H9 (cell line): ENCODE measurements around the gene USP21. TPM values are rescaled to one million over a fixed set of nuclear protein-coding genes. Genes with fewer than 3 reads are reported as not detected.

Experiments
- DNase-seq: peaks from one replicate; pipeline ENCODE4 v3.0.0-alpha.2; 2017
- H2AFZ ChIP-seq: one replicate; pipeline ENCODE4 v1.6.1; 2013; ENCODE audit warnings: mild to moderate bottlenecking, low read length, control low read depth, moderate library complexity
- H2AK5ac ChIP-seq: 2 replicates; pipeline ENCODE4 v1.6.1; 2013; ENCODE audit warnings: low read length, control low read depth, mixed read lengths; ENCODE audit not compliant: insufficient read length
- H2BK120ac ChIP-seq: one replicate; pipeline ENCODE4 v1.6.1; 2013; ENCODE audit warnings: low read depth, mild to moderate bottlenecking, low read length, control low read depth, inconsistent platforms; ENCODE audit not compliant: poor library complexity, severe bottlenecking
- H2BK12ac ChIP-seq: 2 replicates; pipeline ENCODE4 v1.6.1; 2013; ENCODE audit warnings: low read length, control low read depth, mixed read lengths, low read depth; ENCODE audit not compliant: insufficient read length
- H2BK15ac ChIP-seq: 2 replicates; pipeline ENCODE4 v1.6.1; 2013; ENCODE audit warnings: low read depth, low read length, control low read depth
- H2BK20ac ChIP-seq: one replicate; pipeline ENCODE4 v1.6.1; 2013; ENCODE audit warnings: low read depth, mild to moderate bottlenecking, low read length, control low read depth, inconsistent platforms; ENCODE audit not compliant: poor library complexity, severe bottlenecking
- H2BK5ac ChIP-seq: 2 replicates; pipeline ENCODE4 v1.6.1; 2013; ENCODE audit warnings: low read length, control low read depth, mixed read lengths; ENCODE audit not compliant: insufficient read length
- H3K14ac ChIP-seq: 2 replicates; pipeline ENCODE4 v1.6.1; 2013; ENCODE audit warnings: low read length, control low read depth; ENCODE audit not compliant: insufficient read depth
- H3K18ac ChIP-seq: 2 replicates; pipeline ENCODE4 v1.6.1; 2013; ENCODE audit warnings: low read depth, mild to moderate bottlenecking, mixed read lengths, low read length, control low read depth; ENCODE audit not compliant: insufficient read length
- H3K23ac ChIP-seq: 2 replicates; pipeline ENCODE4 v1.6.1; 2013; ENCODE audit warnings: low read length, control low read depth, mixed read lengths, low read depth; ENCODE audit not compliant: insufficient read length
- H3K23me2 ChIP-seq: 2 replicates; pipeline ENCODE4 v1.6.1; 2013; ENCODE audit warnings: low read depth, mild to moderate bottlenecking, mixed read lengths, low read length, control low read depth; ENCODE audit not compliant: insufficient read length, poor library complexity, severe bottlenecking
- H3K27ac ChIP-seq: 2 replicates; pipeline ENCODE4 v1.5.1; 2013; ENCODE audit warnings: low read length, control low read depth, mixed read lengths, low read depth; ENCODE audit not compliant: insufficient read length
- H3K27me3 ChIP-seq: 2 replicates; pipeline ENCODE4 v1.6.1; 2013; ENCODE audit warnings: low read length, control low read depth, inconsistent platforms; ENCODE audit not compliant: insufficient read depth
- H3K4ac ChIP-seq: 2 replicates; pipeline ENCODE4 v1.6.1; 2013; ENCODE audit warnings: low read depth, mild to moderate bottlenecking, control low read depth, inconsistent platforms, low read length, moderate library complexity
- H3K4me1 ChIP-seq: 2 replicates; pipeline ENCODE4 v1.6.1; 2013; ENCODE audit warnings: low read length, control low read depth, inconsistent platforms; ENCODE audit not compliant: insufficient read depth
- H3K4me2 ChIP-seq: 2 replicates; pipeline ENCODE4 v1.6.1; 2013; ENCODE audit warnings: low read length, control low read depth, mixed read lengths; ENCODE audit not compliant: insufficient read length, insufficient read depth
- H3K56ac ChIP-seq: 2 replicates; pipeline ENCODE4 v1.6.1; 2013; ENCODE audit warnings: low read depth, mild to moderate bottlenecking, mixed read lengths, low read length, control low read depth; ENCODE audit not compliant: insufficient read length
- H3K79me1 ChIP-seq: 2 replicates; pipeline ENCODE4 v1.6.1; 2013; ENCODE audit warnings: low read depth, mild to moderate bottlenecking, moderate library complexity, low read length, control low read depth, inconsistent platforms; ENCODE audit not compliant: insufficient read depth, poor library complexity, severe bottlenecking
- H3K79me2 ChIP-seq: 2 replicates; pipeline ENCODE4 v1.6.1; 2013; ENCODE audit warnings: low read length, control low read depth, inconsistent platforms; ENCODE audit not compliant: insufficient read depth
- H3K9ac ChIP-seq: 2 replicates; pipeline ENCODE4 v1.6.1; 2013; ENCODE audit warnings: low read length, control low read depth, mixed read lengths; ENCODE audit not compliant: insufficient read length; ENCODE audit errors: extremely low read depth
- H3K9me3 ChIP-seq: one replicate; pipeline ENCODE4 v1.6.1; 2013; ENCODE audit warnings: low read depth, low read length, inconsistent platforms; ENCODE audit not compliant: control insufficient read depth
- H3T11ph ChIP-seq: one replicate; pipeline ENCODE4 v1.6.1; 2013; ENCODE audit warnings: mild to moderate bottlenecking, low read length, control low read depth, inconsistent platforms
- H4K20me1 ChIP-seq: one replicate; pipeline ENCODE4 v1.6.1; 2013; ENCODE audit not compliant: control insufficient read depth, insufficient read length, insufficient read depth
- H4K5ac ChIP-seq: 2 replicates; pipeline ENCODE4 v1.6.1; 2013; ENCODE audit warnings: low read depth, mild to moderate bottlenecking, mixed read lengths, low read length, control low read depth; ENCODE audit not compliant: insufficient read length
- H4K8ac ChIP-seq: replicated peaks from 2 replicates; pipeline ENCODE4 v1.6.1; 2013; ENCODE audit warnings: low read length, control low read depth, mixed read lengths, low read depth; ENCODE audit not compliant: insufficient read length
- H4K91ac ChIP-seq: 2 replicates; pipeline ENCODE4 v1.6.1; 2013; ENCODE audit warnings: low read depth, mild to moderate bottlenecking, moderate library complexity, mixed read lengths, low read length, control low read depth; ENCODE audit not compliant: insufficient read length
- H3K27ac Mint-ChIP-seq, 3 experiments: 2 replicates in 2 of 3; 3 replicates in 1 of 3; pipeline ENCODE4 v1.8.0; 2020 to 2021; ENCODE audit warnings: mixed read lengths in 3 of 3, mild to moderate bottlenecking in 1 of 3, moderate library complexity in 1 of 3
- H3K27me3 Mint-ChIP-seq: 2 replicates; pipeline ENCODE4 v1.8.0; 2021; ENCODE audit warnings: low read depth, mild to moderate bottlenecking, moderate library complexity, mixed read lengths
- H3K36me3 Mint-ChIP-seq, 3 experiments: 2 replicates in 2 of 3; 3 replicates in 1 of 3; pipeline ENCODE4 v1.8.0; 2020 to 2021; ENCODE audit warnings: low read depth in 3 of 3, mixed read lengths in 3 of 3; ENCODE audit not compliant: insufficient read depth in 1 of 3
- H3K4me1 Mint-ChIP-seq, 2 experiments: 2 replicates each; pipeline ENCODE4 v1.8.0; 2020; ENCODE audit warnings: mixed read lengths in 2 of 2
- H3K4me3 Mint-ChIP-seq, 2 experiments: 2 replicates in 1 of 2; 3 replicates in 1 of 2; pipeline ENCODE4 v1.8.0; 2020 to 2021; ENCODE audit warnings: mild to moderate bottlenecking in 2 of 2, mixed read lengths in 2 of 2, moderate library complexity in 1 of 2
- H3K9me3 Mint-ChIP-seq, 2 experiments: 2 replicates in 1 of 2; 3 replicates in 1 of 2; pipeline ENCODE4 v1.8.0; 2020; ENCODE audit warnings: mild to moderate bottlenecking in 2 of 2, mixed read lengths in 2 of 2, moderate library complexity in 1 of 2
- WGBS: extraction: QIAGEN DNeasy Blood & Tissue Kit; methylation state at CpG from one replicate; pipeline ENCODE4 v1.1.7; 2013; ENCODE audit warnings: missing lambda C conversion rate, low lambda C conversion rate, mixed read lengths; ENCODE audit not compliant: insufficient read length; ENCODE audit errors: extremely low coverage; 5-methylcytosine and 5-hydroxymethylcytosine counted together
- total RNA-seq: library from RNA; stranded (reverse); gene quantifications from 2 replicates; pipeline ENCODE4 v1.2.1, GENCODE V29; 2021
- TF ChIP-seq, protein P1 (sequence below): fragments of 200-600 bp; sonication (generic); conservative IDR thresholded peaks from 3 replicates; pipeline ENCODE4 v1.8.0; 2021; ENCODE audit warnings: antibody characterized with exemption, mild to moderate bottlenecking

The USP21 gene
- total RNA-seq, 1 experiment from 2014 or later, result 17.9 TPM

DNA sequence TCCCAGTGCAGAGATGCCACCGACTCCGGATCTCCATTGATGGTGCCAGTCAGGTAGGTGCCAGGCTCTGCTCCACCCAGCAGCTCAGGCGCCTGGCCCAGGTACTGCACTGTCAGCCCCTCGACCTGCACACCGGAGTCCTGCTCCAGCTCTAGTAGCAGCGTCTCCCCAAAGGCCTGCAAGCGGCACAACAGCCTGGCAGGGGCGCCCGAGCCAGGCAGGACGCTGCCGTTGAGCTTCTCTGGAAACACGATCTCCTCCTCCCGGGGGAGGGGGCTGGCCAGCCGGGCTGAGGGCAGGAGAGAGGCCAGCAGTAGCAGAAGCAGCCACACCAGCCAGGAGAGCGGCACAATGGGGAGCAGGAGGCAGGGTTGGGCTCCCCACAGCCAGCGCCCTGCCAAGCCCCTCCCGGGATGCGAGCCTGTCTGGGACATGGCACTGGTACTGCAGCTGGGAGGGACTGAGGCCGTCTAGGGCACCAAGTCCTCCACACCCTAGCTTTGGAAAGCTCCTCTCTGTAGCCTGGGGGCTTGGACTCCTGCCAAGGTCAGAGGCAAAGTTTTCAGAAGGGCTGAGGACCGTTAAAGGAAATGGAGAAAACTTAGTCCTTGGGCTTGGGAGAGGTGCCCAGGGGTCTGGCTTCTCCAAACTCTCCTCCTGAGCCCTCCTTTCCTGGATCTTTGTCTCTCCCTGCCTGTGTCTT lies 39.0 kb downstream of the USP21 start:
- Histone ChIP-seq H3K27me3 (no peaks in the 10 kb centered on the region; the same call in 1 of the 2 replicates), H2AK5ac (no peak overlapping the region), H2BK20ac (no peak overlapping the region), H3K23me2 (peaks cover 7% of the 10 kb centered on the region), H2AFZ (no peak overlapping the region), H3T11ph (no peak overlapping the region), H2BK12ac (no peak overlapping the region), H3K9me3 (no peaks in the 10 kb centered on the region), H3K4ac (no peak overlapping the region), H3K4me2 (peak overlapping the region; percentile 27), H3K56ac (no peak overlapping the region), H3K23ac (no peak overlapping the region), H4K20me1 (no peaks in the 10 kb centered on the region), H2BK5ac (no peak overlapping the region), H3K79me2 (no peaks in the 10 kb centered on the region), H3K79me1 (no peaks in the 10 kb centered on the region), H4K8ac (no peak overlapping the region), H3K9ac (no peak overlapping the region), H2BK15ac (no peak overlapping the region), H3K4me1 (peaks cover 24% of the 10 kb centered on the region), H3K27ac (no peak overlapping the region), H3K14ac (peak overlapping the region; percentile 13; the same call in 1 of the 2 replicates), H3K18ac (peak overlapping the region; percentile 3), H2BK120ac (no peak overlapping the region), H4K5ac (no peak overlapping the region), H4K91ac (no peak overlapping the region)
- no CpG with 5 or more reads among the region's 20 CpGs for WGBS
- Mint-ChIP-seq H3K27ac (peak overlapping the region; percentile 72 to 93 (median 85); a peak in 5 of 7 replicates), H3K9me3 (no peaks in the 10 kb centered on the region; a peak in 1 of 5 replicates), H3K4me3 (peak overlapping the region; percentile 59 to 65), H3K36me3 (peaks cover 0 to 14% (median 6%) of the 10 kb centered on the region in 3 experiments; a peak in 5 of 7 replicates), H3K4me1 (peaks cover 57 to 64% of the 10 kb centered on the region in 2 experiments), H3K27me3 (no peaks in the 10 kb centered on the region)
- DNase-seq, result peak; percentile 83
- TF ChIP-seq, protein P1, sequence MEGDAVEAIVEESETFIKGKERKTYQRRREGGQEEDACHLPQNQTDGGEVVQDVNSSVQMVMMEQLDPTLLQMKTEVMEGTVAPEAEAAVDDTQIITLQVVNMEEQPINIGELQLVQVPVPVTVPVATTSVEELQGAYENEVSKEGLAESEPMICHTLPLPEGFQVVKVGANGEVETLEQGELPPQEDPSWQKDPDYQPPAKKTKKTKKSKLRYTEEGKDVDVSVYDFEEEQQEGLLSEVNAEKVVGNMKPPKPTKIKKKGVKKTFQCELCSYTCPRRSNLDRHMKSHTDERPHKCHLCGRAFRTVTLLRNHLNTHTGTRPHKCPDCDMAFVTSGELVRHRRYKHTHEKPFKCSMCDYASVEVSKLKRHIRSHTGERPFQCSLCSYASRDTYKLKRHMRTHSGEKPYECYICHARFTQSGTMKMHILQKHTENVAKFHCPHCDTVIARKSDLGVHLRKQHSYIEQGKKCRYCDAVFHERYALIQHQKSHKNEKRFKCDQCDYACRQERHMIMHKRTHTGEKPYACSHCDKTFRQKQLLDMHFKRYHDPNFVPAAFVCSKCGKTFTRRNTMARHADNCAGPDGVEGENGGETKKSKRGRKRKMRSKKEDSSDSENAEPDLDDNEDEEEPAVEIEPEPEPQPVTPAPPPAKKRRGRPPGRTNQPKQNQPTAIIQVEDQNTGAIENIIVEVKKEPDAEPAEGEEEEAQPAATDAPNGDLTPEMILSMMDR, result 0 out of 3 replicates have a peak, but pooled peaks have one; percentile 32
